GM21619 (cell line): ENCODE results near the gene ZNF609.

Experiments
- ATAC-seq: cut with Tn5 transposase; IDR thresholded peaks from one replicate; pipeline ENCODE4 v1.9.1; 2021; ENCODE audit not compliant: unreplicated experiment

The ZNF609 gene

DNA sequence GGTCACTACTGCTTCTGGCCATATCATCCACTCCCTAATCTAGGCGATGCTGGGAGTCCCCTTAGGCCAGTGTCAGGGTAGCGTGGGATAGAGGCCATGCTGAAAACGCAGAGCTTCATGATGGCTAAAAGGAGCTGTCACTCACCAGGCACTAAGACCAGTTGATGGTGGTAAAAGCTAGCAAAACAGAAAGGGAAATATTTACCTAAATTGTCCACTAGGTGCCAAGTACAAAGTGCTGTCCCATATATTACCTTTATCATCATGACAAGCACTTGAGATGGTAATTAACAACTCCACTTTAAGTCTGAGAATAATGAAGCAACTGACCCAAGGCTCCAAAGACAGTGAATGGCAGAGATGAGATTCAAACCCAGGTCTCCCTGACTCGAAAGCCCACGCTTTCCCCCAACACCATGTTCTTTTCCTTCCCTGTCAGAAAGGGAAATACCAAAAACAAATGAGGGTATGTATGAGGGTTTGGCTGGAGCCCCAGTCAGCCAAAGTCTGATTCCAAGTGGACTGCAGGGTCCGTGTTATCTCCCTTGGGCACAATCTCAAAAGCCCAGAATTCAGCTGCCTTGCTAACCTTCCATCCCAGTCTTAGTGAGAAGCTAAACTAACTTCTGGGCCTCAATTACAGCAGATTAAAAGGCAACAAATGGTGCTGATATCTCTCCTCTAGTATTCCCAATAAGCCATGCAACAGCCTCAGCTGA, 230.4 kb downstream of the ZNF609 start:
- ATAC-seq = no peak

DNA sequence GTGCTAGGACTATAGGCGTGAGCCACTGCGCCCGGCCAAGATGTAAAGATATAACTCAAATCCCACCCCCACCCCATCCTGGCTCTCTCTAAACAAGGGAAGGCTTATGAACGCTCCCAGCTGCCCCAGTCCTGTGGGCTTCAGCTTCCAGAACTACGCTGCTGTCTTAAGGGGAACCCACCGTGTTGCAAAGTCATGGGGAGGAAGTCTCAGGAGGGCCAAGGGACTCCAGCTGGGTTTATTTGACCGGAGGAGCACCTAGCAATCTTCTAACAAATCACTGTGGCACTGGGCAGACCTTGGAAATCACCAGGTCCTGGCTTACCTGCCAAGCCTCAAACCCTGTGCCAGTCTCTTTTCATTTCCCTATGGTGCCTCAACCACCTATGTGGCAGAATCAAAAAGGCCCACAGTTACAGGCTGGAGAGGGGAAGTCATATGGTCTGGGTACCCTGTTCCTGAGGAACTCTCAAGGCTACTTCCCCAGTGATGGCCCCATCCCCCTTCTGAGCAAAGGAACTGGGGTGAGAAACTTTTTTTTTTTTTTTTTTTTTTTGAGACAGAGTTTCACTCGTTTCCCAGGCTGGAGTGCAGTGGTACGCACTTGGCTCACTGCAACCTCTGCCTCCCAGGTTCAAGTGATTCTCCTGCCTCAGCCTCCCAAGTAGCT, 231.7 kb downstream of the ZNF609 start:
- ATAC-seq = no peak

DNA sequence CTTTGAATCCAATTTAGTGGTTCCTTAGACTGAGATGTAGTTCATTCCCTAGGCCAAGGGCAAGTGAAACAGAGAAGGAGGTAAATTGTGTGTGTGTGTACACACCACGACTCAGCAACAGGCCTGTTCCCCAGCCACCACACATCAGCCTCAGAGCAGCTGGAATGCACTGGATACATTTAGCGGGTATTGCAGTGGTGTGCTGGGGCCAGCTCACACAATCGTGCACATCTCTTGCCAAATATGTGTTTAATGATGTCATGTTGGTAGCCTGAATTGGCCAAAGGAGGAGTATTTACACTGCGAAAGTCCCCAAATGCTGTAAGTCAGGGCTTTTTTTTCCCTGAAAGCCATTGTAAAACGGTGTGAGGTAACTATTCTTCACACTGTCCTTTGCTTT, 232.8 kb downstream of the ZNF609 start:
- no peak for ATAC-seq

DNA sequence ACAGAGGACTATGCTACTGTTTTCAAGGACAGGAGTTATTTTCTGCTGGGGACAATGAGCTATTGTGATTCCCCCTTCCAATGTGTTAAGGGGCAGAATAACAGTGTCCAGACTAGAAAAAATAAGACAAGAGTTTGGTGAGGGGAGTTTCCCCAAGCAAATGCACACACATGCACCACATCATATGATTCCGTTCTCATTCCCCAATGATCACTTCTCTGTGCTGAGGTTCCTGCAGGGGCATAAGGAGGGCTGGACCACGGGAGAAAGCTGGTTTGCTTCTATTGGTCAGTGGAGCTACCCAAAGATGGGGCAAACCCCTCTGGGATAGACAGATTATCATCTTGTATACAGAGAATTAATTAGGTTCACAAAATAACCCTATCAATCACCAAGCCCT, 234.4 kb downstream of the ZNF609 start:
- ATAC-seq = no peak

DNA sequence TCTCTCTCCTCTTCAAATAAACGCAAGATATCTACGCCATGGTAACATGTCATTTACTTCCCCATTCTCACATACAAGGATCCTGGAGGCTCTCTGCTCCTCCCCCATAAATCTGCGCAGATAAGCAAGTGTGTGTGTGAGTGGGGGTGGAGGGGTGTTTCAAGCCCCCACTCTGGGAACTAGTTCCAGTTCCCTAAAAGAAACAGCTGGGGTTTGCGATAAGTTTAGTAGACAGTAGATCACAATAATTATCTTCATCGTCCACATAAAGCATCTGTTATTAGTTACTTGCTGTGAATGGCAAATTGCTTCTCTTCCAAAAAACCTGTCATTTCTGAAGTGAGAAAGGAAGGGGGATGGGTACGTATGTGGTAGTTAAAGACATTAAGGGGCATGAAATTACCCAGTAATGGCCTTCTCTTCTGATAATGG, 235.2 kb downstream of the ZNF609 start:
- no peak for ATAC-seq

DNA sequence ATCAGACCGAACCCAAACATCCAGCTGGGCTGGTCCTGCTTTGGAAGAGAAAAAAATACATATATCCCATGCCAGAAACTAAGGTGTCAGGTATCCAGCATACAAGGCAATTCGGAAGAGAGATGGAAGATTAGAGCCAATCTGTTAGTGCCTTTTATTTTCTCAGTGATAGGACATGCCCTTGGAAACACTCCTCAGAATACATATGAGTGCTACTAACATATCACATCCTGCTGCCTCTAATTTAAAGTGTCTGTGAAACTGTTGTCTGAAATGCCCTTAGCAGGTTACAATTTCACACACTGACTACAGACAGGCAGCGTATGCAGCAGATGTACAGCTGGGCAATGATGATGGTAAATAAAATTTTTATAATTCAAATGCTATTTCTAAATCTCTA, 236.1 kb downstream of the ZNF609 start:
- no peak for ATAC-seq

DNA sequence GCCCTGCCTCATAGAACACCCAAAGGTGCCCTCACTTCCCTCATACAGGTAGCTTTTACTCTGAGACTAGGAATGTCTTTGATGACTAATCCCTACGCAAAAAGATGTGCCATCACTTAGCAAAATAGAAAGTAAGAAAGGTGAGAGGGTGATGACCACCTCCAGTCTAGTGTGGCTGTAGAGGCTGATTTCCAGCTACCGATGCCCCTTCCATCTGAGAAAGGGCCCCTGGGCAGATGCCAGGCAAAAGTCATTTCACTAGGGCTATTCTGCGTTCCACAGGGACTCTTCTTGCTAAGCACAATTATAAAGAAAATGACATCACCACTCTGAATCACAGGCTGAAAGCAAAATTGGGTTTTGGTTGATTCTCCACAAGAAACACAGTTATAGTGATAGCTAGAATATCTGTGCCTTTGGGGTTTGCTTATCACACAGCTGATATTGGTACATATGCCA, 237.6 kb downstream of the ZNF609 start:
- ATAC-seq = no peak

DNA sequence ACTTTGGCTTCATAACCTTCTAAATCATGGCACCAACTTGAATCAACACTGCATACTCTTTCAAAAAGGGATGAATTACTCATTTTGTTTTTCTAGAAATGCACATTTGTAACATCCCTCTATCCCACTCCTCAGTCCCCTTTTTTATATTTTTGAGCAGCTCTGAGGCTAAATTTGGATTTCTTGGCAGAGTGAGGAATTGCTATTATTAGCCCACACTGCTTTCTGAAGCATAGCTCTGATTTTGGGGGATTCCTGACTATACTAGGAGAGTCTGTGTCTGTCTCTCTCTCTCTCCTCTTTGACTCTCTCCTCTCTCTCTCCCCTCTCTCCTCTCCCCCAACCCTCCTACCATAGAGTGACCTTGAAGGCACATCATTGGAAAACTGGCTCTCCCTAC, 238.4 kb downstream of the ZNF609 start:
- no peak for ATAC-seq

DNA sequence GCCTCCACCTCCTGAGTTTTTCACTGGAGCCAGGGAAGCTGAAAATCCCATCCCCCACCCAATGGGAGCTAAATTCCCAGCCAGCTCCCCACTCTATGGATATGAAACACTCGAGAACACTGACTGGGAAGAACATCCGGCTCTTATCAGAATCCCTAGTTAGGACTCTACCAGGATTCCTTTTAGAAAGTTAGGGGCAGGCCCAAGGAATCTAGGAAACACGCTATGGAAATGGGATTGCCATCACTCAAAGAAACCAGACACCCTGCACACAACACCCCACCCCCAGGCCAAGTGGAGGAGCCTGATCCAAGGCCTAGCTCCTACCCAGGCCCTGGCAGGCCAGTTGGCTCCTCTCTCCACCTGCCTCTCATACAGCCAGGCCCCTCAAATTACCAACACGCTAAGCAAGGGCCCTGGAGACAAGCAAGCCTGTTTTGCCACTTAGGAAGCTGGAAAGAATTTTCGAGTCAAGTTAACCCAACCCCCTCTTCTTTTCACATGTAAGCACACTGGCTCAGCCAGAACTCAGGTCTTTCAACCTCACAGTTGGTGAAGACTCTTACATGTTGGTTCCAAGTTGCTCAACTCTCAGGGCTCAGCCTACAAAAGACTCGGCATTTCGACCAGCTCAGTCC, 239.5 kb downstream of the ZNF609 start:
- ATAC-seq = no peak

DNA sequence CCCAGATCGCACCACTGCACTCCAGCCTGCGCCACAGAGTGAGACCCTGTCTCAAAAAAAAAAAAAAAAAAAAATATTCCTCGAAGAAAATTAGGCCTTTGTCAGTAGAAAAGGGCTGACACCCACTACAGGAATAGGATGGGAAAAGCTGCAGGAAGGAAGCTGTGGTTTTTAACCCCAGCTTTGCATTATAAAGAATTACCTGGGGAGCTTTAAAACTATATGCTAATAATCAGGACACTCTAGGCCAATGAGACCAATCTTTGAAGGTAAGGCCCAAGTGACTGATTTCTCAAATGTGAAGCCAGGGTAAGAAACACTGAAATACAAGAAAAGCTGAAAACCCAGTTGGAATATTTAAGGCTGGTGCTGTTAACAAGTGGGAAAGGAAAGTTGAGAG, 240.7 kb downstream of the ZNF609 start:
- no peak for ATAC-seq

DNA sequence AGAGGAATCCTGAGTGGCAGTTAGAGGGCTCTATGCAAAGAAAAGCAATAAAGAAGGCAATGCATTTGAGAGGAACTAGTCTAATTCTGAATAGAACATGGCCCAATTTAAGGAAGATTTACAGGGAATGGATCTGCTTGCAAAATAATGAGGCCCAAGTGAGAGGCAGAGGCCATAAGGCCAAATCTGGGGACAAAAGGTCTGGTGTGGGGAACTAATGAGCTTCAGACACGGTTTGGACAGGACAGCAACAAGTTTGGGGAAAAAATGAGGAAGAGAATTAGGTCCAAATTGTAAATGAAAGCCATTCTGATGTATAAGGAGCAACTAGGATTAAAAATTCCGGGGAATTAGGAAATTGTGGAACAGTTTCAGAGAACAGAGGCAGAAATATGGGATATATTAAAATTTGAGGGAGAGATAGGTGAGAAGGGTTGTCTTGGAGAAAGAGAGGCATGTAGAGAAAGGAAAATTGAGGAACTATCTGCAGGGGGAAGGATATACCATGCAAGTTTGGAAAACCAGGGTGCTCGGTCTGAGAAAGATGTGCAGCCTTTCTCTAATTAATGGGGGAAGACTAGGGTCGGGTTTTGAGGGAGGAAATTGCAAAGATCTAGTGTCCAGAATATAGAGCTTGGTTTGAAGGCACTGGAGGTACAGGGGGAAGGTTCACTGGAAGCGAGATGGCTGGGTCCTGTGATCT, 241.3 kb downstream of the ZNF609 start:
- ATAC-seq = no peak

DNA sequence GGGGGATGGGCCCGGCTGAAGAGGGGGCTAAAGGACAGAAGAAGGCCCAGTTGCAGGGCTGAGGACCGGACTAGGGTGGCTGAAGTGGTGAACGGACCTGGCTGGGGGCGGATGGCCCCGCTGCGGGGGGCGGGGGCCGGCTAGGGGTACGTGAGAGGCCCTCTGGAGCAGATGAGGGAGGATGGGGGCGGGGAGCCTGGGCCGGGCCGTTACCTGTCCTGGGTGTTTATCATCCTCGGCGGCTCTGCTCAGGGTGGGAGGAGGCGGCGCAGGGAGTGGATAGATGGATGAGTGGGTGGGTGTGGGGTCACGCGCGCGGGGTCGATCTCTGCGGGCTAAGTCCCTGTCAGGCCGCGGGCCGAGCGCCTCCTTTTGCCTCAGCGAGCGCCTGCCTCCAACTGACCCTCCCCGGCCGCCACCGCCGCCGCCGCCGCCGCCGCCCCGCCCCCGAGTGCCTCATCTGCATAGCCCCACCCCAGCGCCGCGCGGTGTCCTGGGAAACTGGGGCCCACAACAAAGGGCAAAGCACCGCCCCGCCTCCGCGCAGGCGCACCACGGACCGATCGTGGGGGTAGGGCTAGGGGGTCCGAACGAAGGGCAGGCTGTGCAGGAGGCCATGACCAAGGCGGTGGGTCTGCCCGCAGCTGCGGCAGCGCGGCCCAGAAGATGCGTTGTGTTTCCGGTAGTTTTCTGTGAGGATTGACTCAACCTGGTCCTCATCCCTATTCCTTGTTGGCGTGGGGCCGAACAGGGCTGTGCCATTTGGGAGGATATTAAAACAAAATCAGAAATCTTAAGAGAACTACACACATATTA, 242.6 kb downstream of the ZNF609 start:
- ATAC-seq = peak; percentile 85

DNA sequence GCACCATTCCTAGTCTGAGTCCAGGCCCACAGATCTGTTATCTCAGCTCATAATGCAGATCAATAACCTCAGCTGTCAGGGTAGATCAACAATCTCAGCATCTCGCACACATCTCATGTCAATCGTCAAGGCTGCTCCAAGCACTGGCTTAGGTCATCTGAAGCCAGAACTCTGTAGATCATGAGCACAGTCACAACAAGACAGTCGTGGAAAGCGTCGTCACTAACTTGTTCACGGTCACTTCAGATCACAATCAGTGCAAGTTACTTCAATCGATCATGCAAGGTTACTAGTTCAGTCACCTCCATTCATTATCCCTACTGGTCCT, 243.2 kb downstream of the ZNF609 start:
- no peak for ATAC-seq

DNA sequence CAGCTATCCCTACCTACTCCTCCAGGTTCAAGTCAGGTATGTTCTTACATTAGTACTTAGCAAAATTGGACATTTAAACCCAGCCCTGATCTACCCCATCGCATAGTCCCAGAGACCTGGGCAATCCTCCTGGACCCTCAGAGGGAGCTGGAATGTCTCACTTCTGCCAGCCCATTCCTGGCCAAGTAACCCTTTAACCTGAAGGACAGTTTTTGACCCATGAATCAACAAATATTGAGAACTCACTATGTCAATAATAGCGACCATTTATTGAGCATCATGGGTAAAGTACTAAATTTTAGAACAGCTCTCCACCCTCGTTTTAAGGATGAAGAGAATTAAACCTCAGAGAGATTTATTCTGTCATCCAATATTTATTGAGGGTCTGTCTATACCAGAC, 244.6 kb downstream of the ZNF609 start:
- ATAC-seq = no peak

DNA sequence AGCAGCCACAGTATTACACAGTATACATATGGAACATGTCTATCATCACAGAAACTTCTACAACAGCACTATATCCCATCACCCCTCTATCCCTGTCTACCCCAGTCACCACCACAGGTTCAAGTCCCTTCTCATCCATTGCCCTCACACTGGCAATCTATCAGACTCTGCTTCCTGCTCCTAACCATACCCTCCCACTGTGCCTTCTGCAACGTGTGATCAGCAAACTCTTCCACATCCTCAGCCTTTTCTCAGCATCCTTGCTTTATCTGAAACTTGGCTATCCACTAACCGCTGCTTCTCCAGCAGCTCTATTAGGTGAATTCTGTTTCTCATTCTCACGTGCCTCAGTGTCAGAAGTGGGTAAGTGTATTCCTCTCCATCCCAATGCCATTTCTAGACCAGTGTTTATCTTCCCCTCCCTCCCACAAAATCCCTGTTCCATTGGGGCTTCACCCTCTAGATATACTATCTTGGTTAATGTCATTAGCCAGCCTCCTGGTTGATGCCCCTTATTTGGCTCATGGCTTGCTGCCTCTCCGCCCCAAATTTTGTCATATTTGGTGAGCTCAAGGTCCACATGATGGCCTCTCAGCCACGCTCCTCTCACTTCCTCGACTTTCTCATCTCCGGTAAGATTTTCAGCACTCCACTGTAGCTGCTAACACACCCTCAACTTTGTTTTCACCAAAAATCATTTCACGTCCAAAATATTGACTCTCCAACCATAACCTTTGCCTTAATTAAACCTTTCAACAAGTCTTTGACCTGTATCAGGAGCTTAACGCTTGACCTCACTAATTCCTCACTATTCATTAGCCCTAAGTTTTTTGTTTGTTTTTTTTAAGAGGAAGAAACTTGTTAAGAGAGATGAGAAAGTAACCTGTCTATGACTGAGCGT, 245.9 kb downstream of the ZNF609 start:
- ATAC-seq = no peak

DNA sequence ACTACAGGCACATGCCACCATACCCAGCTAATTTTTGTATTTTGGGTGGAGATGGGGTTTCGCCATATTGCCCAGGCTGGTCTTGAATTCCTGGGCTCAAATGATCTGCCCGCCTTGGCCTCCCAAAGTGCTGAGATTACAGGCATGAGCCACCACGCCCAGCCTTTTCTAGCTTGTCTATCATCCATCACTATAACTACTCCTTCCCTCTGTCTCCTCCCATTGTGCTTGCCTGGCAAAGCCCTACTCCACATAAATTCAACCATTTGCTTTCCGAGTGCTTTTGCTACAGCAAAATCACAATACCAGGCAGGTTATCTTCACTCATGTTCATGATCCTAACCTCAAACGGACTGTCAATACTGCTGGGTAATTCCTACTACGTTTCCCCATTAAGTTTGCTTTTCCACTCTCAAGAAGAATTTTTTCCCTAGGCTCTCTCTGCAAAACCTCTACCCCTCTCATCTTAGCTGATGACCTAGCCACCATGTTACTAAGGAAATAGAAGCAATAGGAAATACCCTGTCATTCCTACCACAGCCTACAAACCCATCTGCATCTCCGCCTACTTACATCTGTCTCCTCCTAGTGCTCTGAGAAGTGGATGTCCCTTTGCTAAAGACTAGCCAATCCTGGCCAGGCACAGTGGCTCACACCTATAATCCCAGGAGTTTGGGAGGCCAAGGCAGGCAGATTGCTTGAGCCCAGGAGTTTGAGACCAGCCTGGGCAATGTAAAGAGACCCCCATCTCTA, 250.5 kb downstream of the ZNF609 start:
- ATAC-seq = no peak

DNA sequence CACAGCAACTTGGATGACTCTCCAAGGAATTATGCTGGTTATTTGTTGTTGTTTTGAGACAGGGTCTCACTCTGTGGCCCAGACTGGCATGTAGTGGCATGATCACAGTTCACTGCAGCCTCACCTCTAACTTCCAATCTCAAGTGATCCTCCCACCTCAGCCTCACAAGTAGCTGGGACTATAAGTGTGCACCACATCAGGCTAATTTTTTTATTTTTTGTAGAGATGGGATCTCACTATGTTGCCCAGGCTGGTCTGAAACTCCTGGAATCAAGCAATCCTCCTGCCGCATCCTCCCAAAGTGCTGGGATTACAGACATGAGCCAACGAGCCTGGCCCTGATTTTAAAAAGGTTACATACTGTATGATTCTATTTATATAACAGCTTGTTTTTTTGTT, 252.0 kb downstream of the ZNF609 start:
- ATAC-seq = no peak

DNA sequence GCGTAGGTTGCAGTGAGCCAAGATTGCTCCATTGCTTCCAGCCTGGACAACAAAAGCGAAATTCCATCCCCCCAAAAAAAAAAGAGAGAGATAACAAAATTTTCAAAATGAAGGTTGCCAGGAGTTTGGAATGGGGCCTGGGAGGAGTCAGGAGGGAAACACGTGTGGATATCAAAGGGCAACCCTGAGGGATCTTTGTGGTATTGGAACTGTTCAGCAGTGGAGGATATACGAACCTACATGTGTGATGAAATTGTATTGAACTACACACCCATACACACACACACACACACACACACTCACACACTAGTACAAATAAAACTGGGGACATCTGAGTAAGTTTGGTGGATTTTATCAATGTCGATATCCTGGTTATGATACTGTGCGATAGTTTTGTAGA, 253.2 kb downstream of the ZNF609 start:
- no peak for ATAC-seq

DNA sequence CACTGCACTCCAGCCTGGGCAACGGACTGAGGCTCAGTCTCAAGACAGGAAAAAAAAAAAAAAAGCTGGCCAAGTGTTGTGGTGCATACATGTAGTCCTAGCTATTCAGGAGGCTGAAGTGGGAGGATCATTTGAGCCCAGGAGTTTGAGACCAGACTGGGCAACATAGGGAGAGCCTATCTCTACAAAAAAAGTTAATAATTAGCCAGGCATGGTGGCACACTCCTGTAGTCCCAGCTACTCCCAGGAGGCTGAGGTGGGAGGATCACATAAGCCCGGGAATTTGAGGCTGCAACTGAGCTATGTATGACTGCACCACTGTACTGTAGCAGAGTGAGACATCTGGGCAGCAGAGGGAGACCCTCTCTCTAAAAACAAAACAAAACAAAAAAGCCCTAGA, 256.1 kb downstream of the ZNF609 start:
- ATAC-seq = no peak
